Urinary bladder (tissue), 4 donors: ENCODE results near the gene RIN3. TPM values are rescaled to one million over a fixed set of nuclear protein-coding genes. Genes with fewer than 3 reads are reported as not detected.

ENCODE experiments used
- DNase-seq: peaks from one replicate; pipeline ENCODE4 v3.0.0-alpha.2; 2015; ENCODE audit errors: extremely low spot score
- H3K27ac ChIP-seq: one replicate; pipeline ENCODE4 v1.5.1; 2013; ENCODE audit warnings: low read depth, mild to moderate bottlenecking, moderate library complexity
- H3K36me3 ChIP-seq: one replicate; pipeline ENCODE4 v1.6.1; 2013; ENCODE audit warnings: mild to moderate bottlenecking, moderate library complexity; ENCODE audit not compliant: insufficient read depth
- H3K4me1 ChIP-seq: one replicate; pipeline ENCODE4 v1.6.1; 2013; ENCODE audit warnings: mild to moderate bottlenecking, moderate library complexity; ENCODE audit not compliant: insufficient read depth
- H3K4me3 ChIP-seq: one replicate; pipeline ENCODE4 v1.5.1; 2013; ENCODE audit warnings: low read depth, low read length
- WGBS: extraction: QIAGEN DNeasy Blood & Tissue Kit; methylation state at CpG from one replicate; pipeline ENCODE4 v1.1.7; 2013; 5-methylcytosine and 5-hydroxymethylcytosine counted together
- polyA plus RNA-seq: library from polyadenylated mRNA; stranded (reverse); fragments of 200-250 nt; gene quantifications from one replicate; pipeline ENCODE4 v1.2.3, GENCODE V29; 2013
- total RNA-seq: library from RNA; depleted of rRNA; stranded (reverse); fragments of >200 nt; gene quantifications from one replicate; pipeline ENCODE4 v1.2.3, GENCODE V29; 2014
- donor health status: healthy with polysubstance abuse.
- donor health status: healthy.

Gene RIN3
- total and polyA plus RNA-seq, 2 donors, result 9.1 to 21.7 TPM

GRCh38 chr14:92567173-92567725, 53.7 kb downstream of the RIN3 start:
- Histone ChIP-seq H3K4me3 (no peak overlapping the region), H3K4me1 (no peaks in the 10 kb centered on the region), H3K36me3 (no peaks in the 10 kb centered on the region), H3K27ac (no peak overlapping the region)
- DNase-seq, result no peak
- 99% methylated on average over 2 of the region's 2 CpGs for WGBS

GRCh38 chr14:92568621-92569479, 55.3 kb downstream of the RIN3 start:
- Histone ChIP-seq H3K36me3 (no peaks in the 10 kb centered on the region), H3K27ac (no peak overlapping the region), H3K4me1 (no peaks in the 10 kb centered on the region), H3K4me3 (no peak overlapping the region)
- DNase-seq, result no peak
- 63% methylated on average over 16 of the region's 16 CpGs for WGBS

- Histone ChIP-seq H3K4me3 (no peak overlapping the region), H3K27ac (no peak overlapping the region), H3K4me1 (no peaks in the 10 kb centered on the region), H3K36me3 (no peaks in the 10 kb centered on the region)
- 75% methylated on average over 6 of the region's 6 CpGs for WGBS
- DNase-seq, result no peak
Measured at GRCh38 chr14:92570674-92571262, 57.2 kb downstream of the RIN3 start.

DNA sequence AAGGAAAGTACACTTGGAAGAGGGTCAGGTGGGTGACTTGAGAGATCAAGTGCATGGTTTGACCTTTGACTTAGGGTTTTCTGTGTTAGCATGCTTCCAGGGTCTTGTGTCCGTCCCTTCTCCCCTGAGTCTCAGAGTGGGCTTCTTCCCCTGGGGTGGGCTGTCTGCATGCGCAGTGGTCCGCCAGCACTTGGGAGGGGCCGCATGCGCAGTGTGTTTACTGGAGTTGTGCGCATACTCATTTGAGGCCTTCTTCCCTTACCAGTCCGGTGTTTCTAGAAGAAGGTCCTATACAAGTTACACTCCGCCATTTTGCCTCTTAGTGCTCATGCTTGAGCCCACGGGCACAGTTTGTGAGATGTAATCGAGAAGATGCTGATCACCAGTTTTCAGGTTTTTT, 58.5 kb downstream of the RIN3 start:
- Histone ChIP-seq H3K4me3 (no peak overlapping the region), H3K36me3 (no peaks in the 10 kb centered on the region), H3K27ac (no peak overlapping the region), H3K4me1 (no peaks in the 10 kb centered on the region)
- WGBS, result 98% methylated on average over 10 of the region's 10 CpGs
- DNase-seq, result no peak

- DNase-seq, result no peak
- Histone ChIP-seq H3K4me1 (no peaks in the 10 kb centered on the region), H3K4me3 (no peak overlapping the region), H3K36me3 (no peaks in the 10 kb centered on the region), H3K27ac (no peak overlapping the region)
- WGBS, result 90% methylated on average over 8 of the region's 8 CpGs
Measured at GRCh38 chr14:92573761-92574498, 60.3 kb downstream of the RIN3 start.

GRCh38 chr14:92575061-92575747, 61.6 kb downstream of the RIN3 start:
- DNase-seq, result no peak
- WGBS, result 90% methylated on average over 7 of the region's 7 CpGs
- no peak overlapping the region for H3K4me3 ChIP-seq
- H3K4me1 ChIP-seq, result no peaks in the 10 kb centered on the region
- no peak overlapping the region for H3K27ac ChIP-seq
- no peaks in the 10 kb centered on the region for H3K36me3 ChIP-seq

DNA sequence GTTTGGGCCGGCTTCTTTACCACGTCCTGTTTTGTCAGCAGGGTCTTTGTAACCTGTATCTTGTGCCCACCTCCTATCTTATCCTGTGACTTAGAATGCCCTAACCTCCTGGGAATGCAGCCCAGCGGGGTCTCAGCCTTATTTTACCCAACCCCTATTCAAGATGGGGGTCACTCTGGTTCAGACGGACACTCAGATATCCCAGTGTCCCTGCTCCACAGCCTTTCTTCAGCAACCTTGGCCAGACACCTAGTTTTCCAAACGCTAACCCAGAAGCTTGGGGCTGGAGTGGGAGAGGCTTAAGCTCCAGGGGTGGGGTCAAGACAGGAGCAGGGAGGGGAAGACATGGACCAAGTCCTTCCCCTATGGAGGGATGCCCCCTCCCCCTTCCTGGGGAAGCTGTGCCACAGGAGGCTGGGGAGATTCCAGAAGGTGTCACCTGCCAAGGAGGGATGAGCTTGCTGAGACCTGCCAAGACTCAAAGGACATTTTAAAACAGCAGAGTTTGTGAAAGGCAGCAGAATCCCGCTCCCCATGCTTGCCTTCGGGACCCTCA, 62.2 kb downstream of the RIN3 start:
- DNase-seq, result no peak
- H3K4me3 ChIP-seq, result no peak overlapping the region

GRCh38 chr14:92577321-92577742, 63.8 kb downstream of the RIN3 start:
- H3K4me3 ChIP-seq, result no peak overlapping the region
- H3K4me1 ChIP-seq, result no peaks in the 10 kb centered on the region
- DNase-seq, result no peak
- H3K36me3 ChIP-seq, result no peaks in the 10 kb centered on the region
- H3K27ac ChIP-seq, result no peak overlapping the region
- WGBS, result 91% methylated on average over 13 of the region's 13 CpGs

More for the DNA sequence above, 62.2 kb downstream of the RIN3 start:
- Histone ChIP-seq H3K27ac (no peak overlapping the region), H3K36me3 (no peaks in the 10 kb centered on the region), H3K4me1 (no peaks in the 10 kb centered on the region)
- WGBS, result 90% methylated on average over 7 of the region's 7 CpGs

- 95% methylated on average over 3 of the region's 3 CpGs for WGBS
- Histone ChIP-seq H3K4me1 (no peaks in the 10 kb centered on the region), H3K36me3 (no peaks in the 10 kb centered on the region), H3K27ac (no peak overlapping the region), H3K4me3 (no peak overlapping the region)
- no peak for DNase-seq
Measured at GRCh38 chr14:92578511-92578910, 64.9 kb downstream of the RIN3 start.

- no peak for DNase-seq
- no peak overlapping the region for H3K4me3 ChIP-seq
- WGBS, result 89% methylated on average over 2 of the region's 2 CpGs
- H3K27ac ChIP-seq, result no peak overlapping the region
- H3K4me1 ChIP-seq, result no peaks in the 10 kb centered on the region
- H3K36me3 ChIP-seq, result no peaks in the 10 kb centered on the region
Measured at GRCh38 chr14:92579244-92579936, 65.8 kb downstream of the RIN3 start.

- no peaks in the 10 kb centered on the region for H3K36me3 ChIP-seq
- WGBS, result 89% methylated on average over 7 of the region's 7 CpGs
Measured at GRCh38 chr14:92581206-92581605, 67.6 kb downstream of the RIN3 start.

DNA sequence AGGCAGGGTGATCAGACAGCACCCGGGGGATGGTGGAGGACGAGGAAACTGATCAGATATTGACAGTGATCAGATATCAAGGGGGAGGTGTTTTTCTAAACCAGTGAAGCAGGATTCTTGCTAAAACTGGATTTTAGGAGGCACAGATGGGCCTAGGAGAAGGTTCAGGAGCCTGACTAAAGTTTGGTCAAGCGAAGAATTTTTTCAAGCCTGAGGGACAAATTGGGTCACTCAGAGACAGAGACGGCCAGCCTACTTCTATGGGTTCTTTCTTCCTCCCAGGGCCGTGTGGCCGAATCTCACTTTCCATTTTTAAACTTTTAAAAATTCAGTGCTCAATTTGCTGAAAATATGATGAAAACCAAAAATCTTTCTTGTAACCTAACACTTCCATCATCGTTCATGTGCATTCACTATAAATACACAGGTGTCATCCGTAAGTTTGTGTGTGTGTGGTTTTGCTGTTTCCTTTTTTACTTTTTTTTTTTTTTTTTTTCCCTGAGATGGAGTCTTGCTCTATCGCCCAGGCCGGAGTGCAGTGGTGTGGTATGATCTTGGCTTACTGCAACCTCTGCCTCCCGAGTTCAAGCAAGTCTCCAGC, 68.5 kb downstream of the RIN3 start:
- Histone ChIP-seq H3K4me1 (no peaks in the 10 kb centered on the region), H3K27ac (no peak overlapping the region), H3K36me3 (no peaks in the 10 kb centered on the region), H3K4me3 (no peak overlapping the region)
- 91% methylated on average over 11 of the region's 11 CpGs for WGBS
- DNase-seq, result no peak

More at GRCh38 chr14:92581206-92581605, 67.6 kb downstream of the RIN3 start:
- no peak for DNase-seq
- H3K4me3 ChIP-seq, result no peak overlapping the region
- H3K4me1 ChIP-seq, result no peaks in the 10 kb centered on the region
- no peak overlapping the region for H3K27ac ChIP-seq
